GM19099 (cell line): Measurements from ENCODE around the gene LRP2BP.

Source experiments
- POLR2A ChIP-seq: IDR thresholded peaks from 3 replicates; pipeline ENCODE4 v1.6.1; 2011; ENCODE audit warnings: low read depth; ENCODE audit not compliant: insufficient read length; ENCODE audit errors: extremely low read depth

Gene LRP2BP

DNA sequence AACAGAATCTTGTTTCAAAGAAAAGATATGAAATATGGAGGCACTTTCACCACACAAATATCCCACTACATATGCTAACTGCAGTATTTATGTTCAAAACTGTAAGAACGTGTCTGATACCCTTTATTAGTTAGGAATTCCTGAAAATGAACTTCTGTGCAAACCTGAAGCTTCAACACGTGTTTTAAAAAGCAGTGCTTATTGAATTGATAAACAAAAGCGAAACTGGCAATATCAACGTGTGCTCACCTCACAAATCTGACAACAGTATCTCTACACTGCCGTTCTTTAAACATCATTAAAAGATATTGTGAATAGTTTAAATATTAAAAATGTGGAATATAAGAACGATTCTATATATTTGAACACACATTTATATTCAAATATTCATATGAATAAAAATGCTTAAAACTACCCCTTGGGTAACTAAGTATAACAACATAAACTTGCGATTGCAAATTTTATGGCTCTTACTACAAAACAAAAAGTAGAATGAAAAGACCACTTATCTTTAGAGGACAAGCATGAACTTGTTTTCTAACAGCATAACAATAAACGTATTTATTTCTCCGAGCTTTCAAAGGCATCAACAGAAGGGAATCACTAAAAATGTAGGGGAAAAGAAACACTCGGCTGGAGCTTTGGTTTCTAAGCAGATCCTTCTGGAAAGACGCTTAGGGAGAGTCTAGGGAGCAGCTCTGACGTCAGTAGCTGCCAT, at the start of gene LRP2BP:
TSS of gene LRP2BP (minus strand) at position 687 of the 718 bp plus-strand sequence. CDS start 17,738 bp downstream, outside the sequence.
- no peak for TF ChIP-seq POLR2A

- no peak for TF ChIP-seq POLR2A
Measured at GRCh38 chr4:185445209-185445608, 49.5 kb upstream of the LRP2BP start.

- TF ChIP-seq POLR2A, result no peak
Measured at GRCh38 chr4:185441479-185441878, 45.8 kb upstream of the LRP2BP start.

DNA sequence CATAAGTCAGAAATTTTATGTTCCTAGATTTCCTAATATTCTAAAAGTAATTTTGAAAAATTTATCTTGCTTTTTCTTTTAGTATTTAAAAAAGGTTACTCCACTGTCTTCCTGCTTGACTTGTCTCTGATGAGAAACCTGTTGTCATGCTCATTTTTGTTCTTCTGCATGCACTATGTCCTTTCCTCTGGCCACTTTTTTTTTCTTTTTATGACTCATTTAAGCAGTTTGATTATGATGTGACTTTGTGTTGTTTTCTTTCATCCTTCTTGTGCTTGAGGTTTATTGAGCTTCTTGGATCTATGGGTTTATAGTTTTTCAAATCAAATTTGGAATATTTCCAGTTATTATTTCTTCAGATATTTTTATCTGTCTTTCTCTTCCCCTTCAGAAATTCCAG, 42.1 kb upstream of the LRP2BP start:
- TF ChIP-seq POLR2A, result no peak

GRCh38 chr4:185435466-185435865, 39.7 kb upstream of the LRP2BP start:
- TF ChIP-seq POLR2A, result no peak

DNA sequence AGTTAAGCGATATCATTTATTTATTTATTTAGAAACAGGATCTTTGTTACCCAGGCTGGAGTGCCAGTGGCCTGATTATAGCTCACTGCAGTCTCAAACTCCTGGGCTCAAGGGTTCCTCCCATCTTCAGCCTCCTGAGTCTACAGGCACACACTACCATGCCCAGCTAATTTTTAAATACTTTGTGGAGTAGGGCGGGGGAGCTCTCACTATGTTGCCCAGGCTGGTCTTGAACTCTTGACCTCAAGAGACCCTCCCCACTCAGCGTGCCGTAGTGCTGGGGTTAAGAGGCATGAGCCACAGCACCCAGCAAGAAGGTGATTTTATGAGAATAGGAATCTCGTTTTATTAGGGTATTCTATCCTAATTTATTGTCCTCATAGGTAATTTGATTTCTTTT, 33.9 kb upstream of the LRP2BP start:
- TF ChIP-seq POLR2A, result no peak

- TF ChIP-seq POLR2A, result no peak
Measured at GRCh38 chr4:185426960-185427688, 31.4 kb upstream of the LRP2BP start.

DNA sequence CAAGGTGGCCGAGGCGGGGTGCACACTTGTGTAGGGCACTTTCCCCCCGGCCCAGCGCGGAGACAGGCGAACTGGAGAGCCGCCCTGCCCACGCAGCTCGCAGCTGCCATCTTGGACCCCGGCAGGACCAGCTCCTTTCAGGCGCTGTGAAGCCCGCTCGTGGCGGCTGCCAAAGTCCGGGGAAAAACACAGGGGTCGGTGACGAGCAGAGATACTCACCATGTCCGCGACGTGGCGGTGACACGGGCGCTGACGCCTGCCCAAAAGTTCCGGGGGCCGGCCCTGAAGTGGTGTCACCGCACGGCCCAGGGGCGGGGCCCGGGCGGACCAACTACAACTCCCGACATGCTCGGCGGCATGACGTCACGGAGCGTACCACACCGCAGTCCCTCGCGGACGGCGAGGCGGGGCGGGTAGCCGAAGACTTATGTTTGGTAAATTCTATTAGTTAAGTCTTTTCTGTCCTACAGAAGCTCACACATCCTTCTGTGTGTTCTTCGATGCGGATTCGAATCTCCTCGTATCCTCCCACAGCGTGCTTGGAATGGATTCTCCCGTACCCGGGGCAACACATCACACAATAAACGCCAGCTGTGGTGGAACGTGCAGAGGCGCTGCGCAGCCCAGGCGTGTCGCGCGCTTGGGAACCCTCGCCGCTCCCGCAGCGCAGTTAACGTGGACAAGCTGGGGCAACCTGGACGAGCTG, 30.1 kb upstream of the LRP2BP start, which contains the start of gene UFSP2:
TSS of gene UFSP2 (minus strand) at position 318 of the 706 bp plus-strand sequence. CDS start at position 222, 96 bp downstream.
- peak; percentile 83 for TF ChIP-seq POLR2A

DNA sequence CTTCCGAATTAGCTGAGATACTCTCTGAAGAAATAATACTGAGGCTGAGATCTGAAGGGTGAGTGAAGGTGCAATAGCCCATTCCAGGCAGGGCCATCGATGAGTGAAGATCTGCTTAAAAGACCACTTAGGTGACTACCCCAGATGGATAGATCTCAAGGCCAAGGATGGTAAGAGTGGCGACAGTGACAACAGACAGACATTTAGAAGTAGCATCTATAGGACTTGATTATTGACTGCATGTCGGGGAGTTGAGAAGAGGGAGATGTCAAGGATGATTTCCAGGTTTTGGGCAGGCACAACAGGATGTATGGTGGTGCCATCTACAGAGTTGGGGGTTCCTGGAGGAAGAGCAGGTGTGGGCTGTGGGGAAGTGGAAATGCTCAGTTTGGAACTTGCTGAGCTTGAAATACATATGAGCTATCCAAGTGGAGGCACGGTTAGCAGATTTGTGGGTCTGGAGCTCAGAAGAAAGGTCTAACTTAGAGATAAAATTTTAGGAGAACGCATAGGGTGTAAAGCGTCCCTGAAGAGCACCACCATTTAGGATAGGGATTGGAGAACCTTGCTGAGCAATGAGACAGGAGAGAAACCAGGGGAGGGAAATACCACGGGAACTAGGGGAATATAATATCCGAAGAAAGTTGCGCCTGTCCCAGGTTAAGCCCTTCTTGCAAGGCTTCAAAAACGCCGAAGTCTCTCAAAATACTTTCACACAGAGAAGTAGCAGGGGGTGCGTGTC, 29.4 kb upstream of the LRP2BP start:
- no peak for TF ChIP-seq POLR2A

DNA sequence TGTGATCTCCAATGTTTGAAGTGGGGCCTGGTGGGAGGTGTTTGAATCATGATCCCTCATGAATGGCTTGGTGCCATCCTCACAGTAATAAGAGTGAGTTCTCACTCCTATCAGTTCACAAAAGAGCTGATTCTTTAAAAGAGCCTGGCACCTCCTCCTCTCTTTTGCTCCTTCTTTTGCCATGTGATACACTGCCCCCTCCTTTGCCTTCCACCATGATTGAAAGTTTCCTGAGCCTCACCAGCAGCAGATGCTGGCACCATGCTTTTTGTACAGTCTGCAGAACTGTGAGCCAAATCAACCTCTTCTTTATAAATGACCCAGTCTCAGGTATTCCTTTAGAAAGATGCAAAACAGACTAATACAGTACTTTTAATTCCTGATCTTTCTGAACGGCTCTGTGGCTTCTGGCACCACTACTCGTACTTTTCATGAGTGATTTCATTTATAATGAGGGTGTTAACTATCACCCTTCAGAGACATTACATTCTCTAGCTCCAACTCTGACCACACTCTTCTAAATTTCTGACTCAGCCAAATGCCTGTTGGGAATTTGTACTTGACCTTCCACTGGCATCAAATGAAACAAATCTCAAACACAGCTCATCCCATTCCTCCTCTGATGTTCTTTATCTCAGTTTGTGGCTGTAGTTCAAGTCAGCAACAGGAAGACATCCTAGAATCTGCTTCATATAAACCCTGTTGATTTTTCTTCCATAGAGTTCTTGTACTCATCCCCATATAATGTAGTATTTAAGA, 25.8 kb upstream of the LRP2BP start:
- no peak for TF ChIP-seq POLR2A

- TF ChIP-seq POLR2A, result no peak
Measured at GRCh38 chr4:185416955-185417354, 21.2 kb upstream of the LRP2BP start.

- TF ChIP-seq POLR2A, result no peak
Measured at GRCh38 chr4:185412412-185412811, 16.7 kb upstream of the LRP2BP start.

GRCh38 chr4:185411849-185412248, 16.1 kb upstream of the LRP2BP start:
- no peak for TF ChIP-seq POLR2A

- TF ChIP-seq POLR2A, result no peak
Measured at GRCh38 chr4:185408432-185408831, 12.7 kb upstream of the LRP2BP start.

DNA sequence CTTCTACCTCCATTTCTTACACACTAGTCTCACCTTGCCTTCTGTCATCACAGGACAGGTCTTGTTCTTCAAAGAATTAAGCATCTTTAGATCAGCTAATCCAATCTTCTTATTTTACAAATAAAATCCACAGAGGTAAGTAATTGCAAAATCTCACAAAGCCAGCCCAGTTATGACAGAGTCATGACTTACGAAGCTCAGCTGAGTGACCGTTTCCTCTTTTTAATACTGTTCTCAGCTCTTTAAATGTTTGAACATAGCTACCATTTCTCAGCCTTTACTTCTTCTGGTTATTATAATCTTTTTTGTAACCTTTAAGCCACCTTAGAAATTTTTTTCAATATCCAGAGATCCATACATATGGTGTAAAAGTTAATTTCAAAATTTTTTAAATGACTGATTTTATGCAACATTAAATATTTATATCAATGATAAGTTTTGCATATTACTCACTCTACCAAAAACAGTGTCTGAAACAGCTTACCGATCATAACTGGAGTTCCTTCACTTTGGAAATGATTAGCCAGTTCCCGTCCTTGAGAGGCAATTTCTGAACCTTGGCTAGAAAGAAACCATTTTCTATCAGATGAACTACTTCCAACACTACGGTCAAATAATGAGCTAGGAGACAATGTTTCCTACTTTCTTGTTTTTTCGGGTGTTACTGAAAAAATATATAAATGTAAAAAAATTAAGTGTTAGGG, 9.7 kb upstream of the LRP2BP start:
- no peak for TF ChIP-seq POLR2A
